Muscle of leg (tissue), 11 donors: ENCODE measurements around the gene SLC5A6. TPM values are rescaled to one million over a fixed set of nuclear protein-coding genes. Genes with fewer than 3 reads are reported as not detected.

Experiments used
- DNase-seq: peaks from one replicate; pipeline ENCODE4 v3.0.0; 2013
- H3K27ac ChIP-seq: one replicate; pipeline ENCODE4 v1.5.1; 2013; ENCODE audit warnings: mild to moderate bottlenecking, low read length, control low read depth
- H3K27me3 ChIP-seq: one replicate; pipeline ENCODE4 v1.6.1; 2013; ENCODE audit warnings: low read length; ENCODE audit not compliant: control insufficient read depth, insufficient read depth
- H3K36me3 ChIP-seq: one replicate; pipeline ENCODE4 v1.6.1; 2013; ENCODE audit warnings: low read length; ENCODE audit not compliant: control insufficient read depth, insufficient read depth
- H3K4me1 ChIP-seq: one replicate; pipeline ENCODE4 v1.6.1; 2013; ENCODE audit warnings: low read length; ENCODE audit not compliant: control insufficient read depth, insufficient read depth
- H3K4me3 ChIP-seq: one replicate; pipeline ENCODE4 v1.5.1; 2013; ENCODE audit warnings: low read length, control low read depth
- H3K9me3 ChIP-seq: replicated peaks from 2 replicates; pipeline ENCODE4 v1.6.1; 2013; ENCODE audit warnings: low read depth, low read length; ENCODE audit not compliant: control insufficient read depth
- WGBS: methylation state at CpG from one replicate; pipeline ENCODE4 v1.1.5; 2013; ENCODE audit warnings: missing lambda C conversion rate; ENCODE audit not compliant: insufficient coverage; 5-methylcytosine and 5-hydroxymethylcytosine counted together
- polyA plus RNA-seq, 8 donors: library from polyadenylated mRNA; unstranded; fragments of 120-200 nt; gene quantifications; one replicate each; pipeline versions ENCODE4 v1.2.1 to v1.2.3, GENCODE V29; 2013; ENCODE audit warnings: inconsistent platforms in 1 of 8, low replicate concordance in 1 of 8; ENCODE audit not compliant: insufficient read length in 8 of 8, insufficient read depth in 1 of 8
- total RNA-seq: library from RNA; stranded (reverse); fragments of 120-200 nt; gene quantifications from one replicate; pipeline ENCODE4 v1.2.4, GENCODE V29; 2013

SLC5A6 gene
- total and polyA plus RNA-seq, 9 donors, result 11.4 to 25.5 (median 19.6) TPM

- Histone ChIP-seq H3K9me3 (no peaks in the 10 kb centered on the region), H3K36me3 (peaks cover 96% of the 10 kb centered on the region), H3K27ac (no peak overlapping the region), H3K27me3 (no peaks in the 10 kb centered on the region), H3K4me3 (no peak overlapping the region), H3K4me1 (peaks cover 8% of the 10 kb centered on the region)
- 89% methylated on average over 5 of the region's 8 CpGs for WGBS
- no peak for DNase-seq
Observed at GRCh38 chr2:27238976-27239375, 26.9 kb upstream of the SLC5A6 start.

DNA sequence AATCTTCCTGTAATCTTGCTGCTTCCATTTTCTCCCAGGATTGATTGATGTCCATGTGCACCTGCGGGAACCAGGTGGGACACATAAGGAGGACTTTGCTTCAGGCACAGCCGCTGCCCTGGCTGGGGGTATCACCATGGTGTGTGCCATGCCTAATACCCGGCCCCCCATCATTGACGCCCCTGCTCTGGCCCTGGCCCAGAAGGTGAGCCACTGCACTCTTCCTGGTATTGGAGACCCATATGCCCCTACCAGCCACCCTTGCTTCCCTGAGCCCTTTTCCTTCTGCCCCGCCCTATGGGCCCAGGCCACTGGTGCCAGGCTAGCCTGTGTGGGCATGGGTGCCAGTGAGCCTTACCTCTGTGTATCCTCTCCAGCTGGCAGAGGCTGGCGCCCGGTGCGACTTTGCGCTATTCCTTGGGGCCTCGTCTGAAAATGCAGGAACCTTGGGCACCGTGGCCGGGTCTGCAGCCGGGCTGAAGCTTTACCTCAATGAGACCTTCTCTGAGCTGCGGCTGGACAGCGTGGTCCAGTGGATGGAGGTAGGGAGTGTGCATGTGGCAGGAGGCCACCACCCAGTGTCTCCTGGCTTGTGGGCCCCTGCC lies 25.4 kb upstream of the SLC5A6 start:
- Histone ChIP-seq H3K4me3 (no peak overlapping the region), H3K4me1 (peaks cover 2% of the 10 kb centered on the region), H3K27me3 (no peaks in the 10 kb centered on the region), H3K36me3 (peaks cover 96% of the 10 kb centered on the region), H3K9me3 (no peaks in the 10 kb centered on the region), H3K27ac (no peak overlapping the region)
- DNase-seq, result no peak
- WGBS, result 96% methylated on average over 14 of the region's 15 CpGs

DNA sequence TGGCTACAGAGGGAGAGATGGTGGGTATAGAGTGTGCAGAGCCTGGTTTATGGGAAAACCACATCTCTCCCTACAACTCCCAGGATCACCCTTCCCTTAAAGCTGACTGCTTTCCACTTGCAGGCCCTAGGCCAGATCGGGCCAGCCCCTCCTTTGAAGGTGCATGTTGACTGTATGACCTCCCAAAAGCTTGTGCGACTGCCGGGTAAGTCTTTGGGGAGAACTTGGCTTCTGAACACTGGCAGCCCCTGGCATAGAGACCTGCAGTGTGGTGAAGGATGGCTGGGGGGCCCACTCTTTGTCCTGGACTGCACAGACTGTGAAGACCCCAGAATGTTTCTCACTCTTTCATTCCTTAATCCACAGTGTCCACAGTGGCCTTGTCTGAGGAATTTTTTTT lies 24.6 kb upstream of the SLC5A6 start:
- DNase-seq, result no peak
- Histone ChIP-seq H3K4me1 (no peaks in the 10 kb centered on the region), H3K9me3 (no peaks in the 10 kb centered on the region), H3K27me3 (no peaks in the 10 kb centered on the region), H3K27ac (no peak overlapping the region), H3K4me3 (no peak overlapping the region), H3K36me3 (peaks cover 96% of the 10 kb centered on the region)
- 96% methylated on average over 3 of the region's 3 CpGs for WGBS

DNA sequence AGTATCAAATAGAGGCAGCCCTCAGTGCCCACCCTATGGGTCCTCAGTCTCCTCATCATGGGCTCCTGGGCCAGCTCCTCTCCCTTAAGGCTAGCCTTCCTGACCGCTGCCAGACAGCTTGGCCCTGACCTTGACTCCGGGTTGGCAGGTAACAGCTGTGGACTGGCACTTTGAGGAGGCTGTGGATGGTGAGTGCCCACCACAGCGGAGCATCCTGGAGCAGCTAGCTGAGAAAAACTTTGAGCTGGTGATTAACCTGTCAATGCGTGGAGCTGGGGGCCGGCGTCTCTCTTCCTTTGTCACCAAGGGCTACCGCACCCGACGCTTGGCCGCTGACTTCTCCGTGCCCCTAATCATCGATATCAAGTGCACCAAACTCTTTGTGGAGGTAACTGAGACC lies 24.1 kb upstream of the SLC5A6 start:
- peaks cover 96% of the 10 kb centered on the region for H3K36me3 ChIP-seq
- no peaks in the 10 kb centered on the region for H3K4me1 ChIP-seq
- no peaks in the 10 kb centered on the region for H3K27me3 ChIP-seq
- no peak overlapping the region for H3K4me3 ChIP-seq
- DNase-seq, result no peak
- WGBS, result 94% methylated on average over 12 of the region's 12 CpGs
- H3K27ac ChIP-seq, result no peak overlapping the region
- no peaks in the 10 kb centered on the region for H3K9me3 ChIP-seq

- no peak for DNase-seq
- no peak overlapping the region for H3K27ac ChIP-seq
- 89% methylated on average over 14 of the region's 14 CpGs for WGBS
- no peaks in the 10 kb centered on the region for H3K4me1 ChIP-seq
- H3K9me3 ChIP-seq, result no peaks in the 10 kb centered on the region
- H3K4me3 ChIP-seq, result no peak overlapping the region
- H3K36me3 ChIP-seq, result peaks cover 72% of the 10 kb centered on the region
- no peaks in the 10 kb centered on the region for H3K27me3 ChIP-seq
Observed at GRCh38 chr2:27233341-27233740, 21.3 kb upstream of the SLC5A6 start.

DNA sequence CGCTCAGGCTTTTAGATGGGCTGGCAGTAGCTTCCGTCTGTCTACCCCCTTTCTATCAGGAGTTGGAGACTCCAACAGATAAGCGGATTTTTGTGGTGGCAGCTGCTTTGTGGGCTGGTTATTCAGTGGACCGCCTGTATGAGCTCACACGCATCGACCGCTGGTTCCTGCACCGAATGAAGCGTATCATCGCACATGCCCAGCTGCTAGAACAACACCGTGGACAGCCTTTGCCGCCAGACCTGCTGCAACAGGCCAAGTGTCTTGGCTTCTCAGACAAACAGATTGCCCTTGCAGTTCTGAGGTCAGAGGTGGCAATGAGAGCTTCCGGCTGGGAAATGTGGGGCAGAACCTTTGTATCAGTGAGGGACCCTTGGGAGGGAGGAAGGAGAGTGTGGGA lies 19.9 kb upstream of the SLC5A6 start:
- H3K9me3 ChIP-seq, result no peaks in the 10 kb centered on the region
- DNase-seq, result no peak
- H3K27me3 ChIP-seq, result no peaks in the 10 kb centered on the region
- H3K4me1 ChIP-seq, result no peaks in the 10 kb centered on the region
- peaks cover 62% of the 10 kb centered on the region for H3K36me3 ChIP-seq
- H3K27ac ChIP-seq, result no peak overlapping the region
- no peak overlapping the region for H3K4me3 ChIP-seq
- WGBS, result 91% methylated on average over 11 of the region's 13 CpGs

GRCh38 chr2:27227501-27227900 lies 15.4 kb upstream of the SLC5A6 start:
- Histone ChIP-seq H3K27ac (no peak overlapping the region), H3K36me3 (peaks cover 61% of the 10 kb centered on the region)
- WGBS, result no CpG with 5 or more reads among the region's 2 CpGs

DNA sequence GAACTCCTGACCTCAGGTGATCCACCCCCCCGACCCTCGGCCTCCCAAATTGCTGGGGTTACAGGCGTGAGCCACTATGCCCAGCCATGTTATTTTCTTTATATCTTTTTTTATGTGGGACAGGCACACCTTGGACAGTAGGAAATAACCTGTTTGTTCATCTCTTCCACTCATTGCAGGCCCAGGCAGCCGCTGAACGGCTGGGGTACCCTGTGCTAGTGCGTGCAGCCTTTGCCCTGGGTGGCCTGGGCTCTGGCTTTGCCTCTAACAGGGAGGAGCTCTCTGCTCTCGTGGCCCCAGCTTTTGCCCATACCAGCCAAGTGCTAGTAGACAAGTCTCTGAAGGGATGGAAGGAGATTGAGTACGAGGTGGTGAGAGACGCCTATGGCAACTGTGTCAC lies 13.5 kb upstream of the SLC5A6 start:
- Histone ChIP-seq H3K36me3 (peaks cover 59% of the 10 kb centered on the region), H3K4me3 (no peak overlapping the region), H3K27ac (no peak overlapping the region), H3K9me3 (no peaks in the 10 kb centered on the region), H3K4me1 (no peaks in the 10 kb centered on the region), H3K27me3 (no peaks in the 10 kb centered on the region)
- WGBS, result 93% methylated on average over 6 of the region's 9 CpGs
- no peak for DNase-seq

More at GRCh38 chr2:27227501-27227900, 15.4 kb upstream of the SLC5A6 start:
- no peak overlapping the region for H3K4me3 ChIP-seq
- H3K9me3 ChIP-seq, result no peaks in the 10 kb centered on the region
- H3K27me3 ChIP-seq, result no peaks in the 10 kb centered on the region
- H3K4me1 ChIP-seq, result no peaks in the 10 kb centered on the region
- DNase-seq, result no peak

DNA sequence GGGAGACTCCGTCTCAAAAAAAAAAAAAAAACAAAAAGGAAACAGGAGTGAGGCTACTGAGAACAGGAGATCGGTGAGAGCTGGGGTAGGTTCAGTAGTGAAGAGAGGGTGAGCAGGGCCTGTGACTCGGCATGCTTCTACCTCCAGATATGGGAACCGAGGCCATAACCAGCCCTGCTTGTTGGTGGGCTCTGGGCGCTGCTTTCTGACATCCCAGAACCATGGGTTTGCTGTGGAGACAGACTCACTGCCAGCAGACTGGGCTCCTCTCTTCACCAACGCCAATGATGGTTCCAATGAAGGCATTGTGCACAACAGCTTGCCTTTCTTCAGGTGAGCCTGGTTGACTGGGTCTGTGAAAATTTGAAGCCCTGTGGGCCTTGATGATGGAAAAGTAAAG lies 11.3 kb upstream of the SLC5A6 start:
- no peaks in the 10 kb centered on the region for H3K9me3 ChIP-seq
- H3K4me1 ChIP-seq, result no peaks in the 10 kb centered on the region
- no peak overlapping the region for H3K27ac ChIP-seq
- H3K4me3 ChIP-seq, result no peak overlapping the region
- H3K36me3 ChIP-seq, result peaks cover 69% of the 10 kb centered on the region
- no peak for DNase-seq
- H3K27me3 ChIP-seq, result no peaks in the 10 kb centered on the region
- 99% methylated on average over 5 of the region's 6 CpGs for WGBS

DNA sequence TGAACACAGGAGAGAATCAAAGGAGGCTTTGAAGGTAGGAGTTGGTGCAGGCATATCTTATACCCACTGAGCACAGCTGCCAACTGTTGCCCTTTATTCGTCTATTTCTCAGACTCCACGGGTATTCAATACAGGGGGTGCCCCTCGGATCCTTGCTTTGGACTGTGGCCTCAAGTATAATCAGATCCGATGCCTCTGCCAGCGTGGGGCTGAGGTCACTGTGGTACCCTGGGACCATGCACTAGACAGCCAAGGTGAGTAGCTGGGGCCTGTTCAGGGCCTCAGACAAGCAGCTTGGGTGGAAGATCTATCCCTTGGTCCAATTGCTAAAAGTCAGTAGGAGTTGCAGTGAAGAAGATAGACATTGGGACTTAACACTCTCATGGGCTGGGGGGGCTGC lies 10.3 kb upstream of the SLC5A6 start:
- Histone ChIP-seq H3K27me3 (no peaks in the 10 kb centered on the region), H3K9me3 (no peaks in the 10 kb centered on the region), H3K4me1 (peaks cover 6% of the 10 kb centered on the region), H3K27ac (no peak overlapping the region), H3K4me3 (no peak overlapping the region), H3K36me3 (peaks cover 69% of the 10 kb centered on the region)
- DNase-seq, result no peak
- 87% methylated on average over 4 of the region's 5 CpGs for WGBS

DNA sequence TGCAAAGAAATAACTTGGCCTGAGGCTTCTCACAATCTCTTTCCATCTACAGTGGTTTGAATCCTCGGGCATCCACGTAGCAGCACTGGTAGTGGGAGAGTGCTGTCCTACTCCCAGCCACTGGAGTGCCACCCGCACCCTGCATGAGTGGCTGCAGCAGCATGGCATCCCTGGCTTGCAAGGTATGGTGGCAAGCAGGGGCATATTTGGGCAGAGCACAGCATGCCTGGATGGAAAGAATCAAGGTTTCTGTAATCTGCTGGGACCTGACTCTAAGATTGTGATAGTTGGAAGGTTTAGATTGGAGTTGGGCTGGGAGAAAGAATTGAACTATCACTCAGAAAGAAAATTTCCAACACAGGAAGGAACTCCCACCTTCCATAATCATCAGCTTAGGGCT lies 9.1 kb upstream of the SLC5A6 start:
- Histone ChIP-seq H3K27me3 (no peaks in the 10 kb centered on the region), H3K27ac (no peak overlapping the region), H3K36me3 (peaks cover 58% of the 10 kb centered on the region), H3K4me3 (no peak overlapping the region), H3K9me3 (no peaks in the 10 kb centered on the region), H3K4me1 (peaks cover 9% of the 10 kb centered on the region)
- 100% methylated on average over 1 of the region's 3 CpGs for WGBS
- DNase-seq, result no peak
